Lung (tissue), 12 donors: ENCODE measurements around the gene ZGPAT. TPM values are rescaled to one million over a fixed set of nuclear protein-coding genes. Genes with fewer than 3 reads are reported as not detected.

Experiments
- ATAC-seq: fragments of 200-7000 bp; cut with Tn5 transposase; one replicate; pipeline ENCODE4 v1.9.1; 2020; ENCODE audit warnings: moderate number of reproducible peaks; ENCODE audit not compliant: insufficient read depth, low FRiP score
- DNase-seq, 3 donors: peaks; one replicate each; pipeline ENCODE4 v3.0.0-alpha.2; 2013 to 2017
- H3K27ac ChIP-seq, 2 donors: one replicate each; pipeline ENCODE4 v1.5.1; 2013; ENCODE audit warnings: mild to moderate bottlenecking in 2 of 2, moderate library complexity in 2 of 2, control low read depth in 1 of 2, inconsistent platforms in 1 of 2, low read depth in 1 of 2, low read length in 1 of 2
- H3K27me3 ChIP-seq, 3 donors: one replicate each; pipeline ENCODE4 v1.5.1; 2013; ENCODE audit warnings: low read length in 2 of 3; ENCODE audit not compliant: control insufficient read depth in 3 of 3, insufficient read depth in 3 of 3
- H3K36me3 ChIP-seq, 4 donors: one replicate each; pipeline ENCODE4 v1.5.1; 2013; ENCODE audit warnings: low read length in 4 of 4, mild to moderate bottlenecking in 1 of 4, moderate library complexity in 1 of 4; ENCODE audit not compliant: control insufficient read depth in 4 of 4, insufficient read depth in 4 of 4
- H3K4me1 ChIP-seq, 5 donors: one replicate each; pipeline ENCODE4 v1.5.1; 2013; ENCODE audit warnings: low read length in 5 of 5, mild to moderate bottlenecking in 2 of 5, moderate library complexity in 1 of 5; ENCODE audit not compliant: control insufficient read depth in 5 of 5, insufficient read depth in 5 of 5
- H3K4me3 ChIP-seq: one replicate; pipeline ENCODE4 v1.5.1; 2013; ENCODE audit warnings: mild to moderate bottlenecking, control low read depth, moderate library complexity
- H3K9ac ChIP-seq, 2 donors: one replicate each; pipeline ENCODE4 v1.5.1; 2013; ENCODE audit warnings: low read length in 2 of 2, control low read depth in 1 of 2; ENCODE audit not compliant: insufficient read depth in 1 of 2
- H3K9me3 ChIP-seq, 4 donors: one replicate each; pipeline ENCODE4 v1.5.1; 2013; ENCODE audit warnings: low read length in 3 of 4, mild to moderate bottlenecking in 1 of 4, moderate library complexity in 1 of 4; ENCODE audit not compliant: control insufficient read depth in 4 of 4, insufficient read depth in 3 of 4
- WGBS, 2 donors: extraction: QIAGEN DNeasy Blood & Tissue Kit; methylation state at CpG; one replicate each; pipeline ENCODE4 v1.1.7; 2013; 5-methylcytosine and 5-hydroxymethylcytosine counted together
- polyA plus RNA-seq, 2 donors: library from polyadenylated mRNA; stranded (reverse); fragments of 200-250 nt; gene quantifications; one replicate each; pipeline ENCODE4 v1.2.1, GENCODE V29; 2013
- total RNA-seq, 2 donors: library from RNA; depleted of rRNA in 1 of 2; stranded (reverse); fragments of >200 nt in 1 of 2; gene quantifications; one replicate each; pipeline ENCODE4 v1.2.1, GENCODE V29; 2014 to 2021
- TF ChIP-seq, protein P1 (sequence below): IDR thresholded peaks from 2 replicates; pipeline ENCODE4 v1.5.1; 2012; ENCODE audit warnings: mild to moderate bottlenecking; ENCODE audit errors: control extremely low read depth, extremely low read depth
- donor health status: control.
- donor health status: control.
- donor health status: Bipolar disorder and iron deficiency.
- donor health status: healthy.
- donor health status: DM: yes; HTN: yes; CAD: no.

The ZGPAT gene
- total and polyA plus RNA-seq, 4 donors, result 18.3 to 45.0 (median 33.7) TPM

DNA sequence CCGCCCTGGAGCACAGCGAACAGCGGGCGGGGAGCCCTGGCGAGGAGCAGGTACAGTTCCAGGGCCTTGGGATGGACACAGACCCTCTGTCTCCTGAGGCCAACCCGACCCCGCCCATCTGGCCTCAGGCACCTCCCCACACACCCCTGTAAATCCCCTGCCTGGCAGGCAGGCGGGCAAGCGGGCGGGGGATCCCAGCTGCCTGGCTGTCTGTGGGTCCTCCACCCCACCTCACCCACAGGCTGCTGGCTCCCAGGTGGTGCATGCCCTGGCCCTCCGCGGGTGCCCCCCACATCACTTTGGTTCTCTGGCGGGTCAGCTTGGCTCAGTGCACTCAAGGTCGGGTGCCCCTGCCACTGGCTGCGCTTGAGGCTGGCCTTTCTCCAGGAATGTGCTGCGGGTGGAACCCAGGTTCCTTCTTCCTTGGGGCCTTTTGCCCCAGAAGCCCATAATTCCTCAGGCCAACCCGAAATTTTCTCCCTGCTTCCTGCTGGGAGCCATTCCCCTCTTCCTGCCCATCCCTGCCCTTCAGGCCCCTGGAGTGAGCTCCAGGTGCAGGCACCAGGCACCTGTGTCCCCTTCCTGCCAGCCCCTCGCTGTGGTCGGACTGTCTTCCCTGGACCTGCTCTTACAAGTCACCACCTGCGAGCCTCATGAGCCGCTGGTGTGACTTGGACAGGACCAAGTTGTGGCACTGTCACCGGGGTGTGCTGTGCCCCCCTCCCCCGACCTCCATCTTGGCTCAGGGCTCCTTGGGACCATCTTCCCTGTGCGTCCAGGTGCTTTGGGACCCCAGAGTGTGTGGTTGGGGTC lies 16.7 kb upstream of the ZGPAT start:
- no peak for DNase-seq
- TF ChIP-seq, protein P1, sequence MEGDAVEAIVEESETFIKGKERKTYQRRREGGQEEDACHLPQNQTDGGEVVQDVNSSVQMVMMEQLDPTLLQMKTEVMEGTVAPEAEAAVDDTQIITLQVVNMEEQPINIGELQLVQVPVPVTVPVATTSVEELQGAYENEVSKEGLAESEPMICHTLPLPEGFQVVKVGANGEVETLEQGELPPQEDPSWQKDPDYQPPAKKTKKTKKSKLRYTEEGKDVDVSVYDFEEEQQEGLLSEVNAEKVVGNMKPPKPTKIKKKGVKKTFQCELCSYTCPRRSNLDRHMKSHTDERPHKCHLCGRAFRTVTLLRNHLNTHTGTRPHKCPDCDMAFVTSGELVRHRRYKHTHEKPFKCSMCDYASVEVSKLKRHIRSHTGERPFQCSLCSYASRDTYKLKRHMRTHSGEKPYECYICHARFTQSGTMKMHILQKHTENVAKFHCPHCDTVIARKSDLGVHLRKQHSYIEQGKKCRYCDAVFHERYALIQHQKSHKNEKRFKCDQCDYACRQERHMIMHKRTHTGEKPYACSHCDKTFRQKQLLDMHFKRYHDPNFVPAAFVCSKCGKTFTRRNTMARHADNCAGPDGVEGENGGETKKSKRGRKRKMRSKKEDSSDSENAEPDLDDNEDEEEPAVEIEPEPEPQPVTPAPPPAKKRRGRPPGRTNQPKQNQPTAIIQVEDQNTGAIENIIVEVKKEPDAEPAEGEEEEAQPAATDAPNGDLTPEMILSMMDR, result no peak
- no peak overlapping the region for H3K9ac ChIP-seq
- peak overlapping the region in 1 of 2 donors; percentile 62 for H3K27ac ChIP-seq
- H3K36me3 ChIP-seq, result peaks cover 0 to 23% (median 5%) of the 10 kb centered on the region in 4 donors
- H3K27me3 ChIP-seq, result no peaks in the 10 kb centered on the region
- H3K9me3 ChIP-seq, result no peaks in the 10 kb centered on the region
- peaks cover 0 to 34% (median 4%) of the 10 kb centered on the region in 5 donors for H3K4me1 ChIP-seq
- no peak for ATAC-seq
- 84 to 92% methylated on average over 24 of the region's 24 CpGs for WGBS, 2 donors
- no peak overlapping the region for H3K4me3 ChIP-seq

DNA sequence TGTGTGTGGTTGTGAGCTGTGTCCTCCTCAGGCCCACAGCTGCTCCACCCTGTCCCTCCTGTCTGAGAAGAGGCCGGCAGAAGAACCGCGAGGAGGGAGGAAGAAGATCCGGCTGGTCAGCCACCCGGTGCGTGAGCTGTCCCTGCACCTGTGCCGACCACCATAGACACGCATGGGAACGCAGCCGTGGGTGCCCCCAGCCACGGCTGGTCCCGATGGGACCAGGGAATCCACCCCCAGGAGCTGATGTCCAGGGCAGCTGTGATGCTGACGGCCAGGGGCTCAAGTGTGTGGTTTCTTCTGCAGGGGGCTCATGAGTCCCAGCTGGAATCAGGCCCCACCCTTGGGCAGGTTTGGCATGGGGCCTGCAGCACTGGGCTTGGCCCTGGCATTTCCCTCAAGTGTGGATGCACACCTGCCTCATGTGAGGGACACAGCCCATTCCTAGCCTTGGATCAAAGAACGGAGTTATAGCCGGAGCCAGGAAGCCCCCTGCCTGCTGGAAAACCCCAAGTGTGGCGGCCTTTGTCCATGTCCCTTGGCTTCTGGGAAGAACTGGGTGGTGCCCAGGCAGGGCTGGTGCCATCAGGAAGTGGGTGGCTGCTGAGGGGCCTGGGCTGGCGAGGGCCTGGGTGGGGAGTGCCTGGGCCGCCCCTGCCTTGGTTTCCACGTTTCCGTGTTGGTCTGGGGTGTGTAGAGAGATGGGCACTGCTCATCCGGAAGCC lies 16.0 kb upstream of the ZGPAT start:
- Histone ChIP-seq H3K4me3 (no peak overlapping the region), H3K9ac (no peak overlapping the region), H3K27ac (peak overlapping the region in 1 of 2 donors; percentile 62), H3K27me3 (no peaks in the 10 kb centered on the region), H3K9me3 (no peaks in the 10 kb centered on the region), H3K36me3 (peaks cover 0 to 24% (median 5%) of the 10 kb centered on the region in 4 donors), H3K4me1 (peaks cover 0 to 34% (median 4%) of the 10 kb centered on the region in 5 donors)
- 80 to 92% methylated on average over 21 of the region's 21 CpGs for WGBS, 2 donors
- ATAC-seq (no peak), DNase-seq (no peak)
- TF ChIP-seq, protein P1, result no peak

DNA sequence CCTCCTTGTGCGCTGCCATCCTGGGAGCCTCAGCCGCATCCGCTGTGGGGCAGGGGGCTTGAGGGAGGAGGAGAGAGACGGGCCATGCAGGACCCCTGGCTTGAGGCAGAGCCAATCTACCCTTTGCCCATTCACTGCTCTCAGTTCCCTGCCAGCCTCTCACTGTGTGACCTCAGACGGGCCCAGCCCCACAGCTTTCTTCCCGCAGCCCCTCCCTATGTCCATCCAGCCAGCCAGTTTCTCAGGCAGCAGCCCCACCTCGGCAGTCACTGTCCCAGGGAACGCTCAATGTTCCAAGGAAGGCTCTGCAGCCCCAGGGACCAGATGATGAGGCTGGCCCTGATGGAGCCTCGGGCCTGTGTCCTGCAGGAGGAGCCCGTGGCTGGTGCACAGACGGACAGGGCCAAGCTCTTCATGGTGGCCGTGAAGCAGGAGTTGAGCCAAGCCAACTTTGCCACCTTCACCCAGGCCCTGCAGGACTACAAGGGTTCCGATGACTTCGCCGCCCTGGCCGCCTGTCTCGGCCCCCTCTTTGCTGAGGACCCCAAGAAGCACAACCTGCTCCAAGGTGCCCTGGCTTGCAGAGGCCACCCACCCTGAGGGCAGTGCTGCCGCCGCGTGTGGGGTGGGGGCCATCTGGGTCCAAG lies 15.3 kb upstream of the ZGPAT start:
- Histone ChIP-seq H3K27me3 (no peaks in the 10 kb centered on the region), H3K9ac (no peak overlapping the region), H3K27ac (peak overlapping the region in 1 of 2 donors; percentile 62), H3K4me3 (no peak overlapping the region), H3K36me3 (peaks cover 0 to 24% (median 5%) of the 10 kb centered on the region in 4 donors), H3K4me1 (peaks cover 0 to 38% (median under 1%) of the 10 kb centered on the region in 5 donors), H3K9me3 (no peaks in the 10 kb centered on the region)
- 75 to 90% methylated on average over 18 to 20 of the region's 20 CpGs for WGBS, 2 donors
- ATAC-seq, result no peak
- peak in 2 of 3 donors; percentile 47 for DNase-seq
- TF ChIP-seq, protein P1, result no peak
